Activated CD4-positive, alpha-beta T cell treated with anti-CD3 and anti-CD28 coated beads for 36 hours (primary cell): ENCODE measurements around the gene GUCY1B1. TPM values are rescaled to one million over a fixed set of nuclear protein-coding genes. Genes with fewer than 3 reads are reported as not detected.
A peak's percentile ranks its signal among the peaks of the same experiment; 100 is the strongest.

Experiments
- ATAC-seq: fragments of 200-7000 bp; cut with Tn5 transposase; one replicate; pipeline ENCODE4 v1.10.0; 2021; ENCODE audit warnings: mild to moderate bottlenecking, moderate library complexity
- CTCF ChIA-PET: fragments of 350-600 bp; sonication (Branson Sonifier 250); formaldehyde crosslinking; loops from one replicate; lab custom pipeline; 2021; ENCODE audit warnings: antibody characterized with exemption; lab: Charles Lee
- POLR2A ChIA-PET: fragments of 350-600 bp; sonication (Branson Sonifier 250); formaldehyde crosslinking; loops from one replicate; lab custom pipeline; 2021; ENCODE audit warnings: antibody characterized with exemption, inconsistent platforms; lab: Charles Lee
- DNase-seq: peaks from one replicate; pipeline ENCODE4 v3.0.0-alpha.2; 2020
- H3K27ac Mint-ChIP-seq: one replicate; pipeline ENCODE4 v1.8.0; 2021; ENCODE audit warnings: mixed read lengths
- H3K27me3 Mint-ChIP-seq: one replicate; pipeline ENCODE4 v1.8.0; 2021; ENCODE audit warnings: mixed read lengths
- H3K36me3 Mint-ChIP-seq: one replicate; pipeline ENCODE4 v1.8.0; 2021; ENCODE audit warnings: low read depth, mixed read lengths
- H3K4me1 Mint-ChIP-seq: one replicate; pipeline ENCODE4 v1.8.0; 2021; ENCODE audit warnings: mixed read lengths
- H3K4me3 Mint-ChIP-seq: one replicate; pipeline ENCODE4 v1.8.0; 2021; ENCODE audit warnings: mild to moderate bottlenecking, moderate library complexity, mixed read lengths
- H3K9me3 Mint-ChIP-seq: one replicate; pipeline ENCODE4 v1.8.0; 2021; ENCODE audit warnings: low read depth, mixed read lengths
- intact Hi-C, 2 experiments: fragments of 100-400 bp; cut with DNase I in 1 of 2; cut with micrococcal nuclease in 1 of 2; formaldehyde crosslinking; loops; one replicate each; pipeline versions ENCODE4 v1.14.2 to v1.15.1; 2022 to 2024; cut with DNase I, micrococcal nuclease
- total RNA-seq, 2 experiments: library from RNA; stranded (reverse); gene quantifications; one replicate each; pipeline ENCODE4 v1.2.3, GENCODE V29; 2021

GUCY1B1 gene
- total RNA-seq, 2 experiments from 2014 or later, result 0.37 to 0.63 TPM

DNA sequence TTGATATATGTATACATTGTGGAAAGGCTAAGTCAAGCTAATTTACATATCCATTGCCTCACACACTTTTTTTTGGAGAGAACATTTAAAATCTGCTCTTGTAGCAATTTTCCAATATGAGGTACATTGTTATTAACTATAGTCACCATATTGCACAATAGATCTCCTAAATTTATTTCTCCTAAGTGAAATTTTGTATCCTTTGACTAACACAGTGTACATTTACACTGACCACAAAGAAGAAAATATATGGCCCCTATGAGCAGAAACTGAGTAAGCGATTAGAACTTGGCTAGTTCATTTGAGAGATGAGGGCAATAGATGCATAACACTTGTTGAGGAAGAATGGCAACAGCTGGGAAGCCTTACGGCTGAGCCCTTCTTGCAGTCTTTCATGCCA lies 20.3 kb upstream of the GUCY1B1 start:
- H3K27ac Mint-ChIP-seq, result no peak overlapping the region
- intact Hi-C loops, result no loop called here
- no peak overlapping the region for H3K4me3 Mint-ChIP-seq
- ChIA-PET POLR2A (no interaction called here), CTCF (no interaction called here)
- no peaks in the 10 kb centered on the region for H3K4me1 Mint-ChIP-seq
- peaks cover 1% of the 10 kb centered on the region for H3K27me3 Mint-ChIP-seq
- no peaks in the 10 kb centered on the region for H3K9me3 Mint-ChIP-seq
- no peak for ATAC-seq
- H3K36me3 Mint-ChIP-seq, result no peaks in the 10 kb centered on the region
- no peak for DNase-seq

GRCh38 chr4:155741546-155741945 lies 17.3 kb upstream of the GUCY1B1 start:
- no peak overlapping the region for H3K4me3 Mint-ChIP-seq
- H3K4me1 Mint-ChIP-seq, result no peaks in the 10 kb centered on the region
- no peaks in the 10 kb centered on the region for H3K9me3 Mint-ChIP-seq
- intact Hi-C loops, result no loop called here
- DNase-seq (no peak), ATAC-seq (no peak)
- H3K27me3 Mint-ChIP-seq, result peaks cover 1% of the 10 kb centered on the region
- H3K27ac Mint-ChIP-seq, result no peak overlapping the region
- ChIA-PET POLR2A (no interaction called here), CTCF (interaction anchor here (0.9 to 1.4 kb wide), 2 partner anchors 22 to 37 kb away, joined by 3 to 4 read pairs; no protein-coding TSS in a partner anchor)
- no peaks in the 10 kb centered on the region for H3K36me3 Mint-ChIP-seq

GRCh38 chr4:155742310-155743015 lies 16.4 kb upstream of the GUCY1B1 start:
- H3K9me3 Mint-ChIP-seq, result no peaks in the 10 kb centered on the region
- H3K27ac Mint-ChIP-seq, result no peak overlapping the region
- no peaks in the 10 kb centered on the region for H3K36me3 Mint-ChIP-seq
- ChIA-PET POLR2A (no interaction called here), CTCF (no interaction called here)
- H3K4me3 Mint-ChIP-seq, result no peak overlapping the region
- peaks cover 1% of the 10 kb centered on the region for H3K27me3 Mint-ChIP-seq
- ATAC-seq (no peak), DNase-seq (no peak)
- intact Hi-C loops, result no loop called here
- no peaks in the 10 kb centered on the region for H3K4me1 Mint-ChIP-seq

GRCh38 chr4:155745984-155746383 lies 12.8 kb upstream of the GUCY1B1 start:
- Mint-ChIP-seq H3K4me1 (no peaks in the 10 kb centered on the region), H3K27me3 (peaks cover 1% of the 10 kb centered on the region), H3K36me3 (no peaks in the 10 kb centered on the region), H3K27ac (no peak overlapping the region), H3K4me3 (no peak overlapping the region), H3K9me3 (no peaks in the 10 kb centered on the region)
- POLR2A ChIA-PET, result no interaction called here
- DNase-seq (no peak), ATAC-seq (no peak)
- intact Hi-C loops, result no loop called here
- CTCF ChIA-PET, result no interaction called here

- CTCF ChIA-PET, result no interaction called here
- ATAC-seq (no peak), DNase-seq (no peak)
- H3K27ac Mint-ChIP-seq, result no peak overlapping the region
- H3K27me3 Mint-ChIP-seq, result no peaks in the 10 kb centered on the region
- H3K4me3 Mint-ChIP-seq, result no peak overlapping the region
- intact Hi-C loops, result no loop called here
- no peaks in the 10 kb centered on the region for H3K36me3 Mint-ChIP-seq
- H3K9me3 Mint-ChIP-seq, result no peaks in the 10 kb centered on the region
- POLR2A ChIA-PET, result no interaction called here
- H3K4me1 Mint-ChIP-seq, result no peaks in the 10 kb centered on the region
Measured at GRCh38 chr4:155748039-155748438, 10.8 kb upstream of the GUCY1B1 start.

- DNase-seq, result no peak
- Mint-ChIP-seq H3K27me3 (no peaks in the 10 kb centered on the region), H3K27ac (no peak overlapping the region), H3K4me1 (no peaks in the 10 kb centered on the region), H3K36me3 (no peaks in the 10 kb centered on the region), H3K4me3 (no peak overlapping the region), H3K9me3 (no peaks in the 10 kb centered on the region)
- no peak for ATAC-seq
- intact Hi-C loops, result no loop called here
- ChIA-PET CTCF (no interaction called here), POLR2A (no interaction called here)
Measured at GRCh38 chr4:155749041-155749440, 9.8 kb upstream of the GUCY1B1 start.

- intact Hi-C loops, result no loop called here
- DNase-seq (no peak), ATAC-seq (no peak)
- Mint-ChIP-seq H3K4me3 (no peak overlapping the region), H3K9me3 (no peaks in the 10 kb centered on the region), H3K36me3 (no peaks in the 10 kb centered on the region), H3K27me3 (peaks cover 2% of the 10 kb centered on the region), H3K27ac (no peak overlapping the region), H3K4me1 (no peaks in the 10 kb centered on the region)
- CTCF ChIA-PET, result no interaction called here
- POLR2A ChIA-PET, result no interaction called here
Measured at GRCh38 chr4:155751569-155751968, 7.3 kb upstream of the GUCY1B1 start.

- Mint-ChIP-seq H3K4me1 (peaks cover 5% of the 10 kb centered on the region), H3K27ac (no peak overlapping the region), H3K27me3 (peaks cover 21% of the 10 kb centered on the region), H3K4me3 (no peak overlapping the region), H3K9me3 (peaks cover 3% of the 10 kb centered on the region), H3K36me3 (no peaks in the 10 kb centered on the region)
- intact Hi-C loops, result loop anchor here in 1 of 2 experiments (2.0 kb wide), 1 partner anchor 381 kb away; the partner anchor contains the start of gene MAP9
- ATAC-seq (no peak), DNase-seq (no peak)
- ChIA-PET CTCF (no interaction called here), POLR2A (interaction anchor here (0.6 kb wide), 1 partner anchor 82 kb away, joined by 3 read pairs; no protein-coding TSS in a partner anchor)
Measured at GRCh38 chr4:155757745-155758265, 1.0 kb upstream of the GUCY1B1 start.

- Mint-ChIP-seq H3K9me3 (peaks cover 3% of the 10 kb centered on the region), H3K4me3 (peak overlapping the region; percentile 54), H3K27me3 (peaks cover 21% of the 10 kb centered on the region), H3K4me1 (peaks cover 9% of the 10 kb centered on the region), H3K36me3 (no peaks in the 10 kb centered on the region), H3K27ac (no peak overlapping the region)
- peak; percentile 17 for DNase-seq
- intact Hi-C loops, result loop anchor here in 1 of 2 experiments (1.0 to 2.0 kb wide), 2 partner anchors 92 to 383 kb away; partner anchors contain the start of gene MAP9
- ATAC-seq, result no peak
- ChIA-PET POLR2A (no interaction called here), CTCF (interaction anchor here (0.6 to 1.4 kb wide), 2 partner anchors 19 to 194 kb away, joined by 3 to 5 read pairs; partner anchors contain the start of gene CTSO)
Measured at GRCh38 chr4:155759372-155760252, 791 bp downstream of the GUCY1B1 start.

- DNase-seq, result no peak
- intact Hi-C loops, result no loop called here
- CTCF ChIA-PET, result no interaction called here
- no peak overlapping the region for H3K27ac Mint-ChIP-seq
- H3K4me3 Mint-ChIP-seq, result no peak overlapping the region
- H3K36me3 Mint-ChIP-seq, result no peaks in the 10 kb centered on the region
- peaks cover 20% of the 10 kb centered on the region for H3K27me3 Mint-ChIP-seq
- H3K9me3 Mint-ChIP-seq, result peaks cover 3% of the 10 kb centered on the region
- peaks cover 9% of the 10 kb centered on the region for H3K4me1 Mint-ChIP-seq
- ATAC-seq, result no peak
- POLR2A ChIA-PET, result no interaction called here
Measured at GRCh38 chr4:155761047-155761446, 2.2 kb downstream of the GUCY1B1 start.

DNA sequence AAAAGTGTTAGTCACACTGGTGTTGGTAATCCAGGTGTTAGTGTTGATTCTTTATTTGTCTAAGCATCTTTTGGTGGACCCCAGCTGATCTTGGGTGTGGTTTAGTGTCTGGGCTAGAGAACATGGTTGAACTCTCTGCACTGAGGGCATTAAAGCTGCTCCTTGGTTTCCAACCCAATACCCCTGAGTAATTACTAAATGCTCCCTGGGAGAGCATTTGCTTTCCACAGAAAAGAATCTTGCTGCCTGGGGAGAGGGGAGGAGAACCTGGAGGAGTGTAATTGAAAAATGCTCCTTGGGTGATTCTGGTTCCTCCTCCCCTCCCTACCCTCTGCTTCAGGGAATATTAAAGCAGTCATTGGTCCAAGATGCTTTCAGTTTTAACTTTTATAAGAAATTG lies 3.1 kb downstream of the GUCY1B1 start:
- Mint-ChIP-seq H3K27ac (no peak overlapping the region), H3K27me3 (peaks cover 19% of the 10 kb centered on the region), H3K4me3 (no peak overlapping the region), H3K36me3 (no peaks in the 10 kb centered on the region), H3K4me1 (peaks cover 9% of the 10 kb centered on the region), H3K9me3 (peaks cover 3% of the 10 kb centered on the region)
- POLR2A ChIA-PET, result no interaction called here
- ATAC-seq, result no peak
- CTCF ChIA-PET, result no interaction called here
- intact Hi-C loops, result no loop called here
- no peak for DNase-seq
